AG09309 (cell line): ENCODE results near the gene SERINC3.
"Not testable (repeated sequence)": the region's sequence is repeated elsewhere in the genome, so short reads cannot be mapped to it uniquely, and the experiment has no call there.

Source experiments
- DNase-seq: peaks from one replicate; pipeline ENCODE4 v3.0.0-alpha.2; 2010; ENCODE audit warnings: low read depth
- H3K4me3 ChIP-seq: 2 replicates; pipeline ENCODE4 v1.5.1; 2011; ENCODE audit warnings: mild to moderate bottlenecking, low read depth, low read length, moderate library complexity; ENCODE audit not compliant: control insufficient read depth
- CTCF ChIP-seq: IDR thresholded peaks from 2 replicates; pipeline ENCODE4 v1.5.1; 2011; ENCODE audit warnings: mild to moderate bottlenecking, low read depth, low read length, inconsistent platforms; ENCODE audit not compliant: insufficient read depth, control insufficient read depth; ENCODE audit errors: missing control alignments

The SERINC3 gene

DNA sequence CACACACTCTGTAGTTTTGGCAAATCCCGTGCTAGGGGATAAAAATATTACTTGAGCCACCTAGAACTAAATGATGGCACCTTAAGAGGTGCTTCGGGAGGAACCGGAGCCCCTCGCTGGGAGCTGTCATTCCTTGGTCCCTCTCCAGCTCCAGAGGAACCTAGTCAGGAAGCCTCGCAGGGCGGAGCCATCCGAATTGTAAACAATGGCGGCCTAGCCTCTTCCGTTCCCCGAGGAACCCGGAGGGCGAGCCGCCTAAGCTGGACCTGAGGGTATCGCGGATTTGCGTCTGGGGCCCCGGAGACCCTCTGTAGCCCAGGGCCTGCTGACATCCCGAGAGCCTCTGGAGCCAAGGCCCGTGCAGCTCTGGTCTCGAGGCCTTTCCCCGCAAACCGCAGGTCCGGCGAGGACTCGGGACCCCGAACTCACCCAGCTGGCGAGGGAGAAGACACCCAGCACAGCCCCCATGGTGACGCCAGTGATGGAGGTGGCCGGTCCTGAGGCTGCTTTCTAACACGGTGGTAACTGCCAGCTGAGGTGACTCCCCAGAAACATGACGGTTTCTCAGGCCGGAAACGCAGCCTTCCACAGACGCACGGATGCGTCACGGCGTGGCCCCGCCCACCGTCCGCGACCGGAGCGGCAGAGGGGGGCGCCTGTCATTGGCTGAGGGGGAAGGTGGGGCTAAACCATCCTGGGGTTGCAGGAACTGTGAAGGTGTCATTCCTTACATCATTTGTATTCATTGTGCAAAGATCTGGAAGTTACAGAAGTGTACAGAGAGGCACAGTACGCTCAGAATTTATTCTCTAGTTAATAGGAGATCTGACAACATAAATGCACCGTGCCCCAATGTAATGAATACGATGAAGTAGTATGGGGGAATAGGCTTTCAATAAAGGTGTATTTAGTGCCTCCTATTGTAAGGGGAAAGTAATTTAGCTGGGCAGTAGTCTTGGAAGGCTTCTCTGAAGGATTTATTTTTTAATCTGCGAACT lies at the start of gene SERINC3:
TSS of gene SERINC3 (minus strand) at position 587 of the 998 bp plus-strand sequence. CDS start at position 468, 119 bp downstream.
- TF ChIP-seq CTCF = no peak
- DNase-seq = peak; percentile 75
- H3K4me3 ChIP-seq = peak within 1 kb of the TSS; percentile 100

GRCh38 chr20:44571362-44571988 lies 49.6 kb upstream of the SERINC3 start:
- DNase-seq = no peak
- TF ChIP-seq CTCF = no peak
- no peak overlapping the region for H3K4me3 ChIP-seq

GRCh38 chr20:44570367-44570766 lies 48.5 kb upstream of the SERINC3 start:
- TF ChIP-seq CTCF = no peak
- H3K4me3 ChIP-seq = no peak overlapping the region
- DNase-seq = no peak

DNA sequence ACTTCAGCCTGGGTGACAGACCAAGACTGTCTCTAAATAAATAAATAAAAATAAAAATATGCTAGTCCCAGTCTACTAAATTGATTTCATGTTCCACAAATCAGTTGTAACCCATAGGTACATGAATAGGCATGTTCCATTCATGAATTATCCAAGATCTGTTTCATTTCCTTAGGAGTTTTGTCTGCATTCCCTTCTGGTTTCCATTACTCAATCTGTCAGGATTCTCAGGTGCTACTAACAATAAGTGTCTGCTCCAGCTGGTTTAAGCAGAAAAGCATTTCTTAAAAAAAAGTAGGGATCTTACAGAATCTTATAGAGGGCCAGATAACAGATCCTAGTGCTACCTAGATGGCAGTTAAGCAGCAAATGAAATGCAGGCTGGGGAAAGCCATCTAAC lies 44.9 kb upstream of the SERINC3 start:
- no peak for TF ChIP-seq CTCF
- H3K4me3 ChIP-seq = no peak overlapping the region
- no peak for DNase-seq

GRCh38 chr20:44566018-44566417 lies 44.1 kb upstream of the SERINC3 start:
- no peak overlapping the region for H3K4me3 ChIP-seq
- no peak for TF ChIP-seq CTCF
- DNase-seq = peak; percentile 64

- TF ChIP-seq CTCF = no peak
- no peak overlapping the region for H3K4me3 ChIP-seq
- DNase-seq = no peak
These were observed 40.0 kb upstream of the SERINC3 start for GRCh38 chr20:44561876-44562275.

DNA sequence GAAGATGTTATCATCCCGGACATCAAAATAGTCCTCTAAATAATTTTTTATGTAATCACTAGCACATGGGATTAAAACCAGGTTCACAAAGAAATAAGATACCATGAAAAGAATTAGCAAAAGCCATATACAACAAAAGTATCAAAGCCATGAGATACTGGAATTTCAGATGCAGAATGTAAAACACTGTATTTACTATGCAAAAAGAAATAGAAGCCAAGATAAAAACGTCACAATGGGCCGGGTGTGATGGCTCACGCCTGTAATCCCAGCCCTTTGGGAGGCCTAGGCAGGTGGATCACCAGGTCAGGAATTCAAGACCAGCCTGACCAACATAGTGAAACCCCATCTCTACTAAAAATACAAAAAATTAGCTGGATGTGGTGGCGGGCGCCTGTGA lies 38.9 kb upstream of the SERINC3 start:
- H3K4me3 ChIP-seq, DNase-seq: not testable (repeated sequence)
